ENCODE results near the gene SLC22A16.

- TF ChIP-seq CTCF (IDR thresholded peaks at IDR 0.05; ENCODE audit: low read depth, low read length) (no peak), POLR2A (IDR thresholded peaks at IDR 0.05; ENCODE audit: extremely low read depth, insufficient read length) (no peak), MYC (IDR thresholded peaks at IDR 0.05; ENCODE audit: low read depth, low read length) (no peak), MAX (IDR thresholded peaks at IDR 0.05; ENCODE audit: low read depth, low read length) (no peak)
These were observed 47.9 kb upstream of the SLC22A16 start for GRCh38 chr6:110524305-110524704.

Measured in NB4 (cell line).